ENCODE measurements around the gene MAGEB2.
"Not testable (repeated sequence)": the region's sequence is repeated elsewhere in the genome, so short reads cannot be mapped to it uniquely, and the experiment has no call there.

The MAGEB2 gene

GRCh38 chrX:30215357-30215843, at the start of gene MAGEB2:
TSS of gene MAGEB2 (plus strand) at chrX:30215563. CDS start at chrX:30218581, 3,018 bp downstream.
- DNase-seq: no peak

GRCh38 chrX:30170900-30171299, 44.5 kb upstream of the MAGEB2 start:
- DNase-seq: no peak

- DNase-seq: no peak
These were observed 34.0 kb upstream of the MAGEB2 start for GRCh38 chrX:30181353-30181752.

GRCh38 chrX:30183554-30183953, 31.8 kb upstream of the MAGEB2 start:
- DNase-seq: no peak

- DNase-seq: no peak
These were observed 24.9 kb upstream of the MAGEB2 start for GRCh38 chrX:30190426-30190825.

- not testable (repeated sequence) for DNase-seq
These were observed 21.5 kb upstream of the MAGEB2 start for GRCh38 chrX:30193910-30194309.

GRCh38 chrX:30196322-30196721, 19.0 kb upstream of the MAGEB2 start:
- DNase-seq: no peak

- DNase-seq: no peak
These were observed 3.2 kb upstream of the MAGEB2 start for GRCh38 chrX:30212172-30212571.

- DNase-seq: no peak
These were observed 2.1 kb downstream of the MAGEB2 start for GRCh38 chrX:30217465-30217864.

- no peak for DNase-seq
These were observed 4.0 kb downstream of the MAGEB2 start for GRCh38 chrX:30219372-30219771.

- no peak for DNase-seq
These were observed 5.3 kb downstream of the MAGEB2 start for GRCh38 chrX:30220661-30221060.

- DNase-seq: no peak
These were observed 9.2 kb downstream of the MAGEB2 start for GRCh38 chrX:30224536-30224935.

GRCh38 chrX:30228526-30228925, 13.2 kb downstream of the MAGEB2 start:
- DNase-seq: no peak

- no peak for DNase-seq
These were observed 15.0 kb downstream of the MAGEB2 start, which contains the start of gene MAGEB3 for GRCh38 chrX:30230395-30230794. TSS of gene MAGEB3 (plus strand) at chrX:30230657. CDS start at chrX:30235925, 5,268 bp downstream.

- DNase-seq: no peak
These were observed 26.5 kb downstream of the MAGEB2 start, which contains the start of gene MAGEB4 for GRCh38 chrX:30241724-30242415. TSS of gene MAGEB4 (plus strand) at chrX:30242000. CDS start at chrX:30242136, 136 bp downstream.

GRCh38 chrX:30246769-30247489, 31.6 kb downstream of the MAGEB2 start, which contains the start of gene MAGEB1:
TSS of gene MAGEB1 (plus strand) at chrX:30247146. CDS start at chrX:30250494, 3,348 bp downstream.
- DNase-seq: no peak

- DNase-seq: no peak
These were observed 33.5 kb downstream of the MAGEB2 start for GRCh38 chrX:30248854-30249253.

GRCh38 chrX:30253257-30253656, 37.9 kb downstream of the MAGEB2 start:
- DNase-seq: no peak

- no peak for DNase-seq
These were observed 44.6 kb downstream of the MAGEB2 start for GRCh38 chrX:30259927-30260326.

GRCh38 chrX:30261012-30261411, 45.6 kb downstream of the MAGEB2 start:
- DNase-seq: no peak

GRCh38 chrX:30262763-30263162, 47.4 kb downstream of the MAGEB2 start:
- DNase-seq: no peak

All from stimulated activated naive CD4-positive, alpha-beta T cell treated with Interleukin-2 at 50 U/mL for 16 hours (primary cell).